OCI-LY1 (cell line): ENCODE results near the gene CLIC1.

Experiments
- H2AFZ ChIP-seq: fragments of 200-600 bp; sonication (generic), shearing (Covaris generic); 2 replicates; pipeline ENCODE4 v1.6.0; 2014; ENCODE audit warnings: antibody characterized with exemption, mild to moderate bottlenecking, low read length
- H3F3A ChIP-seq: fragments of 200-600 bp; sonication (generic), shearing (Covaris generic); 2 replicates; pipeline ENCODE4 v1.6.0; 2014; ENCODE audit warnings: mild to moderate bottlenecking, antibody characterized with exemption, low read length, moderate library complexity; ENCODE audit not compliant: insufficient read depth
- H3K27ac ChIP-seq: fragments of 200-600 bp; sonication (generic); 2 replicates; pipeline ENCODE4 v1.5.1; 2014; ENCODE audit warnings: low read length, mixed run types, mild to moderate bottlenecking, low read depth; ENCODE audit not compliant: poor library complexity, severe bottlenecking
- H3K27me3 ChIP-seq: fragments of 200-600 bp; sonication (generic); 2 replicates; pipeline ENCODE4 v1.6.0; 2014; ENCODE audit warnings: antibody characterized with exemption, mild to moderate bottlenecking, low read length, moderate library complexity; ENCODE audit not compliant: insufficient read depth
- H3K36me3 ChIP-seq: fragments of 200-600 bp; sonication (generic); 2 replicates; pipeline ENCODE4 v1.6.1; 2014; ENCODE audit warnings: mild to moderate bottlenecking, antibody characterized with exemption, low read length, moderate library complexity, mixed read lengths; ENCODE audit not compliant: insufficient read depth
- H3K4me1 ChIP-seq: fragments of 200-600 bp; sonication (generic); 2 replicates; pipeline ENCODE4 v1.5.1; 2014; ENCODE audit warnings: mild to moderate bottlenecking, low read length, moderate library complexity; ENCODE audit not compliant: insufficient read depth, severe bottlenecking
- H3K4me2 ChIP-seq: fragments of 200-600 bp; sonication (generic), shearing (Covaris generic); 2 replicates; pipeline ENCODE4 v1.6.1; 2014; ENCODE audit warnings: low read length
- H3K4me3 ChIP-seq: fragments of 200-600 bp; sonication (generic); 2 replicates; pipeline ENCODE4 v1.5.1; 2014; ENCODE audit warnings: low read length, low read depth, mild to moderate bottlenecking, mixed read lengths; ENCODE audit not compliant: poor library complexity, severe bottlenecking
- H3K79me2 ChIP-seq: fragments of 200-600 bp; shearing (Covaris generic); 2 replicates; pipeline ENCODE4 v1.6.1; 2016; ENCODE audit warnings: mixed run types, low read length, mixed read lengths; ENCODE audit not compliant: insufficient read depth
- H3K9ac ChIP-seq: fragments of 200-600 bp; sonication (generic), shearing (Covaris generic); 2 replicates; pipeline ENCODE4 v1.6.1; 2014; ENCODE audit warnings: mild to moderate bottlenecking, low read length, mixed read lengths
- H3K9me2 ChIP-seq: fragments of 200-600 bp; sonication (generic), shearing (Covaris generic); 2 replicates; pipeline ENCODE4 v1.6.1; 2014; ENCODE audit warnings: low read depth, mild to moderate bottlenecking, low read length, mixed read lengths
- H3K9me3 ChIP-seq: fragments of 200-600 bp; shearing (Covaris generic); 2 replicates; pipeline ENCODE4 v1.6.1; 2014; ENCODE audit warnings: low read length, mixed read lengths
- H4K20me1 ChIP-seq: fragments of 200-600 bp; sonication (generic), shearing (Covaris generic); 2 replicates; pipeline ENCODE4 v1.6.0; 2016; ENCODE audit warnings: mild to moderate bottlenecking, low read length; ENCODE audit not compliant: insufficient read depth
- EZH2 ChIP-seq: fragments of 200-600 bp; sonication (generic), shearing (Covaris generic); IDR thresholded peaks from 2 replicates; pipeline ENCODE4 v1.8.0; 2017; ENCODE audit warnings: borderline replicate concordance, mixed run types, mild to moderate bottlenecking, antibody characterized with exemption, low read length, moderate library complexity, mixed read lengths
- TF ChIP-seq, protein P1 (sequence below): fragments of 200-600 bp; sonication (generic), shearing (Covaris generic); IDR thresholded peaks from 2 replicates; pipeline ENCODE4 v1.5.1; 2017; ENCODE audit warnings: mild to moderate bottlenecking, antibody characterized with exemption, low read length, moderate library complexity, mixed read lengths

Gene CLIC1

DNA sequence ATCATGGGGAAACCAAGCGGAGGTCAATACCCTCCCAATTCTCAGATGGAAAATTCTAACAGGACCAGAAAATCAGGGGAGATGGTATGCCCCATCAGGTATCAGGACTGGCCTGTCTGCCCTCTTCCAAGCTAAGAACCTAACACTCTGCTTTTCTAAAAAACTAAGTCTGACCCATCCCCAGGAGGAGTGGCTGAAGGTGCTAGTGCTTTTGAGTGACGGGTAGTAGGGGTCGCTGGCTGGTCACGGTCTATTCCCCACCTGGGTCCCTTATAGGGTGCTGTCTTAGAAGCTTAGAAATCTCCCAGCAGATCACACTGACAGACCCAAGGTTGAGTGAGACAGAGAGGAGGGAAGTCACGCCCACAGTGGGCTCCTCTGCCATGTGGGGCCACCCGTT, 42.8 kb downstream of the CLIC1 start:
- H3K27ac ChIP-seq, result no peak overlapping the region
- no peak overlapping the region for H3K9ac ChIP-seq
- H3F3A ChIP-seq, result no peaks in the 10 kb centered on the region
- H3K27me3 ChIP-seq, result no peaks in the 10 kb centered on the region
- TF ChIP-seq, protein P1, sequence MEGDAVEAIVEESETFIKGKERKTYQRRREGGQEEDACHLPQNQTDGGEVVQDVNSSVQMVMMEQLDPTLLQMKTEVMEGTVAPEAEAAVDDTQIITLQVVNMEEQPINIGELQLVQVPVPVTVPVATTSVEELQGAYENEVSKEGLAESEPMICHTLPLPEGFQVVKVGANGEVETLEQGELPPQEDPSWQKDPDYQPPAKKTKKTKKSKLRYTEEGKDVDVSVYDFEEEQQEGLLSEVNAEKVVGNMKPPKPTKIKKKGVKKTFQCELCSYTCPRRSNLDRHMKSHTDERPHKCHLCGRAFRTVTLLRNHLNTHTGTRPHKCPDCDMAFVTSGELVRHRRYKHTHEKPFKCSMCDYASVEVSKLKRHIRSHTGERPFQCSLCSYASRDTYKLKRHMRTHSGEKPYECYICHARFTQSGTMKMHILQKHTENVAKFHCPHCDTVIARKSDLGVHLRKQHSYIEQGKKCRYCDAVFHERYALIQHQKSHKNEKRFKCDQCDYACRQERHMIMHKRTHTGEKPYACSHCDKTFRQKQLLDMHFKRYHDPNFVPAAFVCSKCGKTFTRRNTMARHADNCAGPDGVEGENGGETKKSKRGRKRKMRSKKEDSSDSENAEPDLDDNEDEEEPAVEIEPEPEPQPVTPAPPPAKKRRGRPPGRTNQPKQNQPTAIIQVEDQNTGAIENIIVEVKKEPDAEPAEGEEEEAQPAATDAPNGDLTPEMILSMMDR, result no peak
- no peak for TF ChIP-seq EZH2
- no peaks in the 10 kb centered on the region for H3K9me2 ChIP-seq
- H2AFZ ChIP-seq, result no peak overlapping the region
- H3K4me2 ChIP-seq, result no peak overlapping the region
- H3K9me3 ChIP-seq, result no peaks in the 10 kb centered on the region
- peaks cover 54% of the 10 kb centered on the region for H3K36me3 ChIP-seq
- H3K4me3 ChIP-seq, result no peak overlapping the region
- no peaks in the 10 kb centered on the region for H4K20me1 ChIP-seq
- H3K79me2 ChIP-seq, result no peaks in the 10 kb centered on the region
- peaks cover 8% of the 10 kb centered on the region for H3K4me1 ChIP-seq

DNA sequence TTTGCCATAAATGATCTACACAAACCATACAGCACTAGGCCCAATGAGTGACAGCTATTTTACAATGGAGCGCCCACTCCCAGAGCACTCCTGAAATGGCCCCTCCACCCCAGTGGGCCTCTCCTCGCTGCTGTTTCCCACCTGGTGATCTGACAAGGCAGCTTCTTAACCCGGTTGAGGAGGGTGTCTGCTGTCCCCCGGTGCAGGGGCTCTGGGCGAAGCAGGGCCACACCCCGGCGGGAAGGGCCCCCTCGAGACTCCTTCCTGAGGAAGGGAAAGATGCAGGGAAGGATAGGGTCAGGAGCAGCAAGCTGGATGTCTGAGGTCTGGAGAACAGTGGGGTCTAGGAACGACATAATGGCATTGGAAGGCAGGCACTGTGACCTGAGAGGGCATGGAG, 43.4 kb downstream of the CLIC1 start:
- Histone ChIP-seq H2AFZ (no peak overlapping the region), H3K27ac (no peak overlapping the region), H3K36me3 (peaks cover 61% of the 10 kb centered on the region), H3K9me3 (no peaks in the 10 kb centered on the region), H3K4me2 (no peak overlapping the region), H3K79me2 (no peaks in the 10 kb centered on the region), H3K4me3 (no peak overlapping the region), H3K27me3 (no peaks in the 10 kb centered on the region), H3K4me1 (peaks cover 8% of the 10 kb centered on the region), H4K20me1 (no peaks in the 10 kb centered on the region), H3F3A (no peaks in the 10 kb centered on the region), H3K9me2 (no peaks in the 10 kb centered on the region), H3K9ac (no peak overlapping the region)
- TF ChIP-seq, protein P1, result no peak
- no peak for TF ChIP-seq EZH2

DNA sequence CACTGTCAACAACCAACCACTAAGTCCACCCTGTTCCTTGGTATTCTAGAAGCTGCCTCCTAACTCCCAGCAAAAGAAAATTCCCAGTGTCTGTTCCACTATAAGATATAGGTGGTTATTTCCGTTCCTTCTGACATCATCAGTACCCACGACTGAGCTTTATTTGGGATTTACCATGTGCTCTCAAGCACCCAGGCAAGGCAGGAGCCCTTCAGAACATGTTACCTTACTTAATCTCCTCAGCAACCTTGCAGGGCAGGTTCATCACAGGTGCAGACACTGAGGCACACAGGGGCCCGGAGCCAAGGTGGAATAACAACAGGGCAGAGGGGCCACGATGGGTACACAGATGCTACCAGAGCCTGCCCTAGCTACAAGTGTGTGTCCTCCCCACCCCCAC, 44.0 kb downstream of the CLIC1 start:
- Histone ChIP-seq H3K4me1 (peaks cover 8% of the 10 kb centered on the region), H3K79me2 (no peaks in the 10 kb centered on the region), H2AFZ (no peak overlapping the region), H3K36me3 (peaks cover 66% of the 10 kb centered on the region), H3K4me3 (no peak overlapping the region), H3K4me2 (no peak overlapping the region), H3F3A (no peaks in the 10 kb centered on the region), H3K27ac (no peak overlapping the region), H3K9ac (no peak overlapping the region), H3K9me2 (no peaks in the 10 kb centered on the region), H3K9me3 (no peaks in the 10 kb centered on the region), H3K27me3 (no peaks in the 10 kb centered on the region), H4K20me1 (no peaks in the 10 kb centered on the region)
- TF ChIP-seq EZH2, result no peak
- TF ChIP-seq, protein P1, result no peak
